Measurements from ENCODE around the gene SULT1E1.

DNA sequence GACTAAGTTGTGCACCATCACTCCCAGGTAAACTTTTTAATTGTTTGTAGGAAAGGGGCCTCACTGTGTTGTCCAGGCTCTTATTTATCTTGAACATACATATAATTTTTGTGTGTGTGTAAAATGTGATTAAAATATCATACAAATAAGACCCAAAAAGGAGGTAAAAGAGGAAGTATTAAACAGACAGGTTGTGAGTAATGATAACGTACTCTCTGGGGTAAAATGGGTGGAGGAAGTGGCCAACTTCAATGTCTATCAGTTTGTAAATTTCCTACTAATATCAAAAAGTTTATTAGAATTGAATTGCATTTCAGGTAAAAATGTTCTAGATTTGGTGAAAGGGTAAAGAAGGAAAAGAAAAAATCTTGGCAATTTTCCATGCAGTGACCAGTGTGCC lies 48.8 kb downstream of the SULT1E1 start:
- TF ChIP-seq GATA2 (IDR thresholded peaks at IDR 0.05; ENCODE audit: low read depth, low read length) = no peak
- no peak for TF ChIP-seq GATA3 (IDR thresholded peaks at IDR 0.05; ENCODE audit: low read depth, low read length)

Data from SH-SY5Y (cell line).